RWPE1 (cell line): ENCODE data around the gene SRPK1.

Source experiments
- CTCF ChIA-PET: fragments of 350-600 bp; sonication (Branson Sonifier 250); formaldehyde crosslinking; extraction: SDS; loops from one replicate; lab custom pipeline; 2021; lab: Yijun Ruan, JAX
- POLR2A ChIA-PET: fragments of 400-600 bp; formaldehyde crosslinking; extraction: SDS; loops from one replicate; lab custom pipeline; 2020; ENCODE audit warnings: antibody characterized with exemption; ENCODE audit not compliant: low non-redundant PET; lab: Yijun Ruan, JAX
- DNase-seq: peaks from one replicate; pipeline ENCODE4 v3.0.0; 2012; ENCODE audit warnings: low spot score
- H3K27ac ChIP-seq: fragments of 450-650 bp; 2 replicates; pipeline ENCODE4 v1.5.1; 2017
- TF ChIP-seq, protein P1 (sequence below): fragments of 450-650 bp; conservative IDR thresholded peaks from 2 replicates; pipeline ENCODE4 v1.5.1; 2017; ENCODE audit warnings: low read depth, mild to moderate bottlenecking

Gene SRPK1

DNA sequence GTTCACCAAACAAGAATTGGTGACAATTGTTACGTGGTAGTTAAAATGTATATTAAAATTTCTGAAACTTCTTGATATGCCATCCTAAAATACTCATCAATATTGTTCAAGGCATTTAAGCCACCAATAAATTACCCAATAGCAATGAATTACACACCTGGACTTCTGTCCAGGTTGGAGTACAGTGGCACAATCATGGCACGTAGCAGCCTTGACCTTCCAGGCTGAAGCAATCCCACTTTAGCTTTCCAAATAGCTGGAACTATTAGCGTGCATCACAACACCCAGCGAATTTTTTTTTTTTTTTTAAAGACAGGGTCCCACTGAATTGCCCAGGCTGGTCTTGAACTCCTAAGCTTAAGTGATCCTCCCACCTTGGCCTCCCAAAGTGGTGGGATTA, 17.2 kb downstream of the SRPK1 start:
- no peak for DNase-seq
- TF ChIP-seq, protein P1, sequence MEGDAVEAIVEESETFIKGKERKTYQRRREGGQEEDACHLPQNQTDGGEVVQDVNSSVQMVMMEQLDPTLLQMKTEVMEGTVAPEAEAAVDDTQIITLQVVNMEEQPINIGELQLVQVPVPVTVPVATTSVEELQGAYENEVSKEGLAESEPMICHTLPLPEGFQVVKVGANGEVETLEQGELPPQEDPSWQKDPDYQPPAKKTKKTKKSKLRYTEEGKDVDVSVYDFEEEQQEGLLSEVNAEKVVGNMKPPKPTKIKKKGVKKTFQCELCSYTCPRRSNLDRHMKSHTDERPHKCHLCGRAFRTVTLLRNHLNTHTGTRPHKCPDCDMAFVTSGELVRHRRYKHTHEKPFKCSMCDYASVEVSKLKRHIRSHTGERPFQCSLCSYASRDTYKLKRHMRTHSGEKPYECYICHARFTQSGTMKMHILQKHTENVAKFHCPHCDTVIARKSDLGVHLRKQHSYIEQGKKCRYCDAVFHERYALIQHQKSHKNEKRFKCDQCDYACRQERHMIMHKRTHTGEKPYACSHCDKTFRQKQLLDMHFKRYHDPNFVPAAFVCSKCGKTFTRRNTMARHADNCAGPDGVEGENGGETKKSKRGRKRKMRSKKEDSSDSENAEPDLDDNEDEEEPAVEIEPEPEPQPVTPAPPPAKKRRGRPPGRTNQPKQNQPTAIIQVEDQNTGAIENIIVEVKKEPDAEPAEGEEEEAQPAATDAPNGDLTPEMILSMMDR: no peak
- CTCF ChIA-PET: no interaction called here
- POLR2A ChIA-PET: no interaction called here
- H3K27ac ChIP-seq: no peak overlapping the region

DNA sequence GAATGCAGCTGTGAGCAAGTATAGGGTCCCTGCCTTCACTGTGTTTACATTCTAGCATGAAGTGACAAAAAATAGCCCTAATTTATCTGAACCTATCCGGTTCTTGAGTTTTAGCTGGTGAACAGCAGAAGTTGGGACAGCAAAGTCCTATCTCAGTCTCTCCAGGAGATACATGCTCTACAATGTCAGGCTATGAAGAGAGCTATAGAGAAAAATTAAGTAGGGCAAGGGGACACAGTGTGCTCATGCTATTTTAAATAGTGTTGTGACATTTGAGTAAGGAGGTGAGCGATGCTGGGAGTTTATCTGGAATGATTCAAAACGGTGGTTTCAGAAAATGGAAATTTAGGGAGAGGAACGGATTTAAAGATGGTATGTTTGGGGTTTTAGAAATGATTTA, 20.4 kb downstream of the SRPK1 start:
- TF ChIP-seq, protein P1: no peak
- no peak overlapping the region for H3K27ac ChIP-seq
- CTCF ChIA-PET: no interaction called here
- POLR2A ChIA-PET: no interaction called here
- no peak for DNase-seq

DNA sequence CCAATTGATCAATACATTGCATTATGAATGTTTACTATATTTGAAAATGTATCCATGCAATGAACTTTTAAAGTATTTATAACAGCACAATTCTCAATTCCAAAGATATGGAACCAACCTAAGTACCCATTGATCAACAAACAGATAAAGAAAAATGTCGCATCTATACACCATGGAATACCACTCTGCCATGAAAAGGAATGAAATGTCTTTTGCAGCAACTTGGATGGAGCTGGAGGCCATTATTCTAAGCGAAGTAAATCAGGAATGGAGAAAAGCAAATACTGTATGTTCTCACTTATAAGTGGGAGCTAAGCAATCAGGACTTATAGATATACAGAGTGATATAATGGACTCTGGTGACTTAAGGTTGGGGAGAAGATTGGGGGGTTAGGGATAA, 22.9 kb downstream of the SRPK1 start:
- no peak for DNase-seq
- TF ChIP-seq, protein P1: no peak

DNA sequence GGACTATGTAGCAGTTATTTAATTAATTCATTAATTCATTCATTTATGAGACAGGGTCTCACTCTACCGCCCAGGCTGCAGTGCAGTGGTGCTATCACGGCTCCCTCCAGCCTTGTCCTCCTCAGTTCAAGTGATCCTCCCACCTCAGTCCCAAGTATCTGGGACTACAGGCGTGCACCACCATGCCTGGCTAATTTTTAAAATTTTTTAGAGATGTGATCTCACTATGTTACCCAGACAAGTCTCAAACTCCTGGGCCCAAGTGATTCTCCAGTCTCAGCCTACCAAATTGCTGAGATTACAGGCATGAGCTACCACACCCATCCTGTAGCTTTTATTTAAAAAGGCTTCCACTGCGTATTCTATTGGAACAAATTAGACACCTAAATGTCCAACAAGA, 23.4 kb downstream of the SRPK1 start:
- no peak for DNase-seq
- POLR2A ChIA-PET: no interaction called here
- TF ChIP-seq, protein P1: no peak
- no peak overlapping the region for H3K27ac ChIP-seq
- CTCF ChIA-PET: interaction anchor here (0.7 kb wide), 2 partner anchors 122 to 280 kb away, joined by 3 read pairs; no protein-coding TSS in a partner anchor

More for the DNA sequence above, 22.9 kb downstream of the SRPK1 start:
- H3K27ac ChIP-seq: no peak overlapping the region
- ChIA-PET POLR2A (interaction anchor here (0.5 kb wide), 1 partner anchor 13 kb away, joined by 5 read pairs; no protein-coding TSS in a partner anchor), CTCF (interaction anchor here (0.6 to 0.7 kb wide), 3 partner anchors 60 to 280 kb away, joined by 3 read pairs; no protein-coding TSS in a partner anchor)

DNA sequence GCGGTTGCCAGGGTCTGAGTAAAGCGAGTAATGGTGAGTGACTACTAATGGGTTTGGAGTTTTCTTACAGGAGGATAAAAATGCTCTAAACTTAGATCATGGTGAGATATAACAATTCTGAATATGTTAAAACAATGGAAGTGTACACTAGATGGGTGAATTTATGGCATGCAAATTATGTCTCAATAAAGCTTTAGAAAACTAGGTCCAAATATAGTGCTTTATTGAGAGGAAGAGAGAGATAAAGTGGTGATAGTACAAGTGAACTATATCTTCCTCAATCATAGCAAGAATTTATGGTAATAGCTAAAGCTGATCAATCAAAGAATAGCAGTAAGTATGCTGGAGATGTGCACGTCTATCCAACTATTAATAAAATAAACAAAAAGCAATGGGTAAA, 23.9 kb downstream of the SRPK1 start:
- TF ChIP-seq, protein P1: no peak
- ChIA-PET CTCF (no interaction called here), POLR2A (no interaction called here)
- no peak overlapping the region for H3K27ac ChIP-seq
- no peak for DNase-seq

DNA sequence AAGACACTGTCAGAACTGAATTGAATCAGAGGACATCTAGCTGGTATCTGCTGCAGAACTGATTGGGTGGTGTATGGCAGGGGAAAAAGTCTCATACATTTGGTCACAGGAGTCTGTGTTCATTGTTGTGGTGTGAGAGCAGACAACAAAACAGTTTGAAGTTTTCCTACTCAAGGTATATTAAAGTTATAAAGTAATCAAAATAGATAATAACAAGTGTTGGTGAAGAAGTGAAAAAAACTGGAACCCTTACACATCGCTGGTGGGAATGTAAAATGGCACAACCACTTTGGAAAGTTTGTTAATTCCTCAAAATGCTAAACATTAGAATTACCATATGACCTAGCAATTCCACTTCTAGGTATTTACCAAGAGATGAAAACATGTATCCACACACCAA, 24.7 kb downstream of the SRPK1 start:
- ChIA-PET CTCF (no interaction called here), POLR2A (no interaction called here)
- TF ChIP-seq, protein P1: no peak
- no peak for DNase-seq
- H3K27ac ChIP-seq: no peak overlapping the region
